Measurements from ENCODE around the gene SPARC. TPM values are rescaled to one million over a fixed set of nuclear protein-coding genes. Genes with fewer than 3 reads are reported as not detected.

The SPARC gene
- total and polyA plus RNA-seq, 5 donors from 2014 or later = 34.6 TPM; not detected in 4

- Mint-ChIP-seq H3K36me3 (no peaks in the 10 kb centered on the region), H3K4me1 (peaks cover 0 to 4% (median 2%) of the 10 kb centered on the region in 4 donors), H3K27ac (no peak overlapping the region), H3K4me3 (no peak overlapping the region), H3K9me3 (no peaks in the 10 kb centered on the region), H3K27me3 (peaks cover 38% of the 10 kb centered on the region)
- H3K27ac ChIP-seq (ENCODE audit: insufficient read depth, low read length, poor library complexity, severe bottlenecking) = no peak overlapping the region
- ATAC-seq (ENCODE audit: low read depth in 2 of 2) (no peak), DNase-seq (no peak)
- H3K36me3 ChIP-seq (ENCODE audit: control insufficient read depth, insufficient read depth, low read length) = no peaks in the 10 kb centered on the region
- H3K27me3 ChIP-seq (ENCODE audit: control insufficient read depth, insufficient read depth, low read length) = no peaks in the 10 kb centered on the region
- no peaks in the 10 kb centered on the region for H3K9me3 ChIP-seq (ENCODE audit: control insufficient read depth in 2 of 2, low read length in 2 of 2)
- H3K4me3 ChIP-seq (ENCODE audit: low read depth, low read length) = no peak overlapping the region
- H3K4me1 ChIP-seq (ENCODE audit: control insufficient read depth, insufficient read depth, low read length, poor library complexity, severe bottlenecking) = no peaks in the 10 kb centered on the region
These were observed 37.7 kb downstream of the SPARC start for GRCh38 chr5:151648988-151649387.

GRCh38 chr5:151648089-151648488 lies 38.6 kb downstream of the SPARC start:
- no peak overlapping the region for H3K27ac Mint-ChIP-seq
- Histone ChIP-seq H3K4me1 (ENCODE audit: control insufficient read depth, insufficient read depth, low read length, poor library complexity, severe bottlenecking) (no peaks in the 10 kb centered on the region), H3K4me3 (ENCODE audit: low read depth, low read length) (no peak overlapping the region), H3K9me3 (ENCODE audit: control insufficient read depth in 2 of 2, low read length in 2 of 2) (no peaks in the 10 kb centered on the region), H3K36me3 (ENCODE audit: control insufficient read depth, insufficient read depth, low read length) (no peaks in the 10 kb centered on the region), H3K27ac (ENCODE audit: insufficient read depth, low read length, poor library complexity, severe bottlenecking) (no peak overlapping the region), H3K27me3 (ENCODE audit: control insufficient read depth, insufficient read depth, low read length) (peaks cover 3% of the 10 kb centered on the region)
- no peaks in the 10 kb centered on the region for H3K9me3 Mint-ChIP-seq
- no peak overlapping the region for H3K4me3 Mint-ChIP-seq
- H3K4me1 Mint-ChIP-seq = peaks cover 0 to 4% (median 2%) of the 10 kb centered on the region in 4 donors
- peaks cover 33% of the 10 kb centered on the region for H3K27me3 Mint-ChIP-seq
- no peak for ATAC-seq (ENCODE audit: low read depth in 2 of 2)
- DNase-seq = no peak
- no peaks in the 10 kb centered on the region for H3K36me3 Mint-ChIP-seq

- H3K27ac ChIP-seq (ENCODE audit: insufficient read depth, low read length, poor library complexity, severe bottlenecking) = no peak overlapping the region
- no peaks in the 10 kb centered on the region for H3K36me3 ChIP-seq (ENCODE audit: control insufficient read depth, insufficient read depth, low read length)
- H3K27me3 ChIP-seq (ENCODE audit: control insufficient read depth, insufficient read depth, low read length) = peaks cover 3% of the 10 kb centered on the region
- no peaks in the 10 kb centered on the region for H3K9me3 Mint-ChIP-seq
- no peaks in the 10 kb centered on the region for H3K36me3 Mint-ChIP-seq
- peaks cover 0 to 4% (median 2%) of the 10 kb centered on the region in 4 donors for H3K4me1 Mint-ChIP-seq
- no peak for ATAC-seq (ENCODE audit: low read depth in 2 of 2)
- no peak for DNase-seq
- H3K9me3 ChIP-seq (ENCODE audit: control insufficient read depth in 2 of 2, low read length in 2 of 2) = no peaks in the 10 kb centered on the region
- no peak overlapping the region for H3K27ac Mint-ChIP-seq
- H3K4me1 ChIP-seq (ENCODE audit: control insufficient read depth, insufficient read depth, low read length, poor library complexity, severe bottlenecking) = no peaks in the 10 kb centered on the region
- H3K27me3 Mint-ChIP-seq = peaks cover 28% of the 10 kb centered on the region
- no peak overlapping the region for H3K4me3 ChIP-seq (ENCODE audit: low read depth, low read length)
- no peak overlapping the region for H3K4me3 Mint-ChIP-seq
These were observed 39.3 kb downstream of the SPARC start for GRCh38 chr5:151647320-151647861.

GRCh38 chr5:151646334-151646733 lies 40.4 kb downstream of the SPARC start:
- Mint-ChIP-seq H3K4me1 (no peaks in the 10 kb centered on the region), H3K4me3 (no peak overlapping the region), H3K27me3 (peaks cover 20% of the 10 kb centered on the region), H3K27ac (no peak overlapping the region), H3K9me3 (no peaks in the 10 kb centered on the region), H3K36me3 (no peaks in the 10 kb centered on the region)
- Histone ChIP-seq H3K27me3 (ENCODE audit: control insufficient read depth, insufficient read depth, low read length) (peaks cover 3% of the 10 kb centered on the region), H3K4me1 (ENCODE audit: control insufficient read depth, insufficient read depth, low read length, poor library complexity, severe bottlenecking) (no peaks in the 10 kb centered on the region), H3K4me3 (ENCODE audit: low read depth, low read length) (no peak overlapping the region), H3K9me3 (ENCODE audit: control insufficient read depth in 2 of 2, low read length in 2 of 2) (no peaks in the 10 kb centered on the region), H3K27ac (ENCODE audit: insufficient read depth, low read length, poor library complexity, severe bottlenecking) (no peak overlapping the region), H3K36me3 (ENCODE audit: control insufficient read depth, insufficient read depth, low read length) (no peaks in the 10 kb centered on the region)
- ATAC-seq (ENCODE audit: low read depth in 2 of 2) = no peak
- DNase-seq = no peak

GRCh38 chr5:151643388-151643787 lies 43.3 kb downstream of the SPARC start:
- DNase-seq = no peak
- peaks cover 0 to 2% (median 0%) of the 10 kb centered on the region in 7 donors for H3K9me3 Mint-ChIP-seq
- H3K4me1 Mint-ChIP-seq = no peaks in the 10 kb centered on the region
- H3K4me1 ChIP-seq (ENCODE audit: control insufficient read depth, insufficient read depth, low read length, poor library complexity, severe bottlenecking) = no peaks in the 10 kb centered on the region
- no peak for ATAC-seq (ENCODE audit: low read depth in 2 of 2)
- H3K36me3 Mint-ChIP-seq = no peaks in the 10 kb centered on the region
- no peaks in the 10 kb centered on the region for H3K9me3 ChIP-seq (ENCODE audit: control insufficient read depth in 2 of 2, low read length in 2 of 2)
- peaks cover 3% of the 10 kb centered on the region for H3K27me3 ChIP-seq (ENCODE audit: control insufficient read depth, insufficient read depth, low read length)
- no peak overlapping the region for H3K27ac ChIP-seq (ENCODE audit: insufficient read depth, low read length, poor library complexity, severe bottlenecking)
- H3K4me3 Mint-ChIP-seq = no peak overlapping the region
- H3K27me3 Mint-ChIP-seq = peaks cover 12% of the 10 kb centered on the region
- H3K4me3 ChIP-seq (ENCODE audit: low read depth, low read length) = no peak overlapping the region
- no peak overlapping the region for H3K27ac Mint-ChIP-seq
- no peaks in the 10 kb centered on the region for H3K36me3 ChIP-seq (ENCODE audit: control insufficient read depth, insufficient read depth, low read length)

- H3K4me3 Mint-ChIP-seq = no peak overlapping the region
- H3K36me3 Mint-ChIP-seq = no peaks in the 10 kb centered on the region
- no peaks in the 10 kb centered on the region for H3K36me3 ChIP-seq (ENCODE audit: control insufficient read depth, insufficient read depth, low read length)
- no peaks in the 10 kb centered on the region for H3K4me1 Mint-ChIP-seq
- no peak overlapping the region for H3K27ac ChIP-seq (ENCODE audit: insufficient read depth, low read length, poor library complexity, severe bottlenecking)
- no peaks in the 10 kb centered on the region for H3K9me3 ChIP-seq (ENCODE audit: control insufficient read depth in 2 of 2, low read length in 2 of 2)
- H3K4me3 ChIP-seq (ENCODE audit: low read depth, low read length) = no peak overlapping the region
- H3K27ac Mint-ChIP-seq = no peak overlapping the region
- no peaks in the 10 kb centered on the region for H3K4me1 ChIP-seq (ENCODE audit: control insufficient read depth, insufficient read depth, low read length, poor library complexity, severe bottlenecking)
- peaks cover 3% of the 10 kb centered on the region for H3K27me3 ChIP-seq (ENCODE audit: control insufficient read depth, insufficient read depth, low read length)
- H3K27me3 Mint-ChIP-seq = peaks cover 12% of the 10 kb centered on the region
- ATAC-seq (ENCODE audit: low read depth in 2 of 2) = no peak
- DNase-seq = no peak
- H3K9me3 Mint-ChIP-seq = peaks cover 0 to 2% (median 0%) of the 10 kb centered on the region in 7 donors
These were observed 44.1 kb downstream of the SPARC start for GRCh38 chr5:151642472-151643140.

GRCh38 chr5:151638619-151639018 lies 48.1 kb downstream of the SPARC start:
- H3K4me3 Mint-ChIP-seq = no peak overlapping the region
- peak overlapping the region in 2 of 3 donors; percentile 40 to 50 for H3K27ac Mint-ChIP-seq
- H3K36me3 Mint-ChIP-seq = no peaks in the 10 kb centered on the region
- H3K9me3 Mint-ChIP-seq = peaks cover 0 to 2% (median 0%) of the 10 kb centered on the region in 7 donors
- no peaks in the 10 kb centered on the region for H3K4me1 ChIP-seq (ENCODE audit: control insufficient read depth, insufficient read depth, low read length, poor library complexity, severe bottlenecking)
- H3K27me3 Mint-ChIP-seq = peaks cover 8% of the 10 kb centered on the region
- no peak overlapping the region for H3K4me3 ChIP-seq (ENCODE audit: low read depth, low read length)
- no peaks in the 10 kb centered on the region for H3K9me3 ChIP-seq (ENCODE audit: control insufficient read depth in 2 of 2, low read length in 2 of 2)
- peaks cover 2% of the 10 kb centered on the region for H3K27me3 ChIP-seq (ENCODE audit: control insufficient read depth, insufficient read depth, low read length)
- no peak for DNase-seq
- ATAC-seq (ENCODE audit: low read depth in 2 of 2) = no peak
- H3K27ac ChIP-seq (ENCODE audit: insufficient read depth, low read length, poor library complexity, severe bottlenecking) = no peak overlapping the region
- H3K4me1 Mint-ChIP-seq = no peaks in the 10 kb centered on the region
- H3K36me3 ChIP-seq (ENCODE audit: control insufficient read depth, insufficient read depth, low read length) = no peaks in the 10 kb centered on the region

- H3K27ac ChIP-seq (ENCODE audit: insufficient read depth, low read length, poor library complexity, severe bottlenecking) = no peak overlapping the region
- ATAC-seq (ENCODE audit: low read depth in 2 of 2) (no peak), DNase-seq (no peak)
- H3K9me3 ChIP-seq (ENCODE audit: control insufficient read depth in 2 of 2, low read length in 2 of 2) = no peaks in the 10 kb centered on the region
- H3K27me3 ChIP-seq (ENCODE audit: control insufficient read depth, insufficient read depth, low read length) = no peaks in the 10 kb centered on the region
- peaks cover 0 to 2% (median 0%) of the 10 kb centered on the region in 7 donors for H3K9me3 Mint-ChIP-seq
- no peak overlapping the region for H3K4me3 Mint-ChIP-seq
- no peaks in the 10 kb centered on the region for H3K4me1 Mint-ChIP-seq
- H3K36me3 ChIP-seq (ENCODE audit: control insufficient read depth, insufficient read depth, low read length) = no peaks in the 10 kb centered on the region
- H3K4me1 ChIP-seq (ENCODE audit: control insufficient read depth, insufficient read depth, low read length, poor library complexity, severe bottlenecking) = no peaks in the 10 kb centered on the region
- no peak overlapping the region for H3K4me3 ChIP-seq (ENCODE audit: low read depth, low read length)
- peaks cover 10% of the 10 kb centered on the region for H3K27me3 Mint-ChIP-seq
- peak overlapping the region in 1 of 3 donors; percentile 40 for H3K27ac Mint-ChIP-seq
- H3K36me3 Mint-ChIP-seq = no peaks in the 10 kb centered on the region
These were observed 49.0 kb downstream of the SPARC start for GRCh38 chr5:151637676-151638075.

All from CD4-positive, CD25-positive, alpha-beta regulatory T cell (primary cell).